ENCODE data around the gene COL15A1.

GRCh38 chr9:98912450-98912849 is 31.3 kb upstream of the COL15A1 start:
- TF ChIP-seq CTCF (IDR thresholded peaks at IDR 0.05) (no peak), ZFX (IDR thresholded peaks at IDR 0.05; ENCODE audit: borderline replicate concordance) (no peak)
